AG20443 (cell line): ENCODE data around the gene DPP6.

Experiments
- DNase-seq: peaks from one replicate; pipeline ENCODE4 v3.0.0; 2012; ENCODE audit warnings: low spot score, mixed read lengths

DPP6 gene

GRCh38 chr7:154232700-154233099 is 180.5 kb downstream of the DPP6 start:
- no peak for DNase-seq

- DNase-seq = no peak
Observed at GRCh38 chr7:154241988-154242387, 189.8 kb downstream of the DPP6 start.

- DNase-seq = no peak
Observed at GRCh38 chr7:154242709-154243108, 190.5 kb downstream of the DPP6 start.

GRCh38 chr7:154252046-154252445 is 199.8 kb downstream of the DPP6 start:
- no peak for DNase-seq

GRCh38 chr7:154253810-154254209 is 201.6 kb downstream of the DPP6 start:
- DNase-seq = no peak

GRCh38 chr7:154255324-154255723 is 203.1 kb downstream of the DPP6 start:
- DNase-seq = no peak

- DNase-seq = no peak
Observed at GRCh38 chr7:154256150-154256549, 204.0 kb downstream of the DPP6 start.

GRCh38 chr7:154259396-154259795 is 207.2 kb downstream of the DPP6 start:
- no peak for DNase-seq

GRCh38 chr7:154287356-154287755 is 235.2 kb downstream of the DPP6 start:
- no peak for DNase-seq

GRCh38 chr7:154289119-154289518 is 236.9 kb downstream of the DPP6 start:
- no peak for DNase-seq

GRCh38 chr7:154296443-154296842 is 244.2 kb downstream of the DPP6 start:
- no peak for DNase-seq

- no peak for DNase-seq
Observed at GRCh38 chr7:154299736-154300135, 247.5 kb downstream of the DPP6 start.

GRCh38 chr7:154302380-154302779 is 250.2 kb downstream of the DPP6 start:
- DNase-seq = no peak

- DNase-seq = no peak
Observed at GRCh38 chr7:154304231-154304630, 252.0 kb downstream of the DPP6 start.

- no peak for DNase-seq
Observed at GRCh38 chr7:154304740-154305700, 252.8 kb downstream of the DPP6 start.

GRCh38 chr7:154306036-154306435 is 253.8 kb downstream of the DPP6 start:
- DNase-seq = no peak

- no peak for DNase-seq
Observed at GRCh38 chr7:154308928-154309327, 256.7 kb downstream of the DPP6 start.

GRCh38 chr7:154310114-154310513 is 257.9 kb downstream of the DPP6 start:
- no peak for DNase-seq

- DNase-seq = no peak
Observed at GRCh38 chr7:154324196-154324595, 272.0 kb downstream of the DPP6 start.

- no peak for DNase-seq
Observed at GRCh38 chr7:154326421-154326820, 274.2 kb downstream of the DPP6 start.

GRCh38 chr7:154330318-154330717 is 278.1 kb downstream of the DPP6 start:
- no peak for DNase-seq

- no peak for DNase-seq
Observed at GRCh38 chr7:154332811-154333580, 280.8 kb downstream of the DPP6 start.

- DNase-seq = no peak
Observed at GRCh38 chr7:154336295-154336694, 284.1 kb downstream of the DPP6 start.
